ENCODE results near the gene OR2J1. TPM values are rescaled to one million over a fixed set of nuclear protein-coding genes. Genes with fewer than 3 reads are reported as not detected.
"Not testable (repeated sequence)": the region's sequence is repeated elsewhere in the genome, so short reads cannot be mapped to it uniquely, and the experiment has no call there.

Gene OR2J1
- total RNA-seq, result not detected in 2 replicates

GRCh38 chr6:29099190-29099589 lies at the start of gene OR2J1:
TSS of gene OR2J1 (plus strand) at chr6:29099490. CDS start at chr6:29100943, 1,453 bp downstream.
- no peak for DNase-seq (ENCODE audit: low read depth)

GRCh38 chr6:29051680-29052079 lies 47.6 kb upstream of the OR2J1 start:
- DNase-seq (ENCODE audit: low read depth), result no peak

- peak; percentile 18 for DNase-seq (ENCODE audit: low read depth)
Measured at GRCh38 chr6:29071831-29072723, 27.2 kb upstream of the OR2J1 start.

- DNase-seq (ENCODE audit: low read depth), result no peak
Measured at GRCh38 chr6:29079203-29079602, 20.1 kb upstream of the OR2J1 start.

GRCh38 chr6:29081312-29081711 lies 18.0 kb upstream of the OR2J1 start:
- DNase-seq (ENCODE audit: low read depth), result no peak

- DNase-seq (ENCODE audit: low read depth), result no peak
Measured at GRCh38 chr6:29082457-29082856, 16.8 kb upstream of the OR2J1 start.

GRCh38 chr6:29087213-29087612 lies 12.1 kb upstream of the OR2J1 start, which contains the start of gene OR2B3:
TSS of gene OR2B3 (minus strand) at chr6:29087313. CDS start at chr6:29087248, 65 bp downstream.
- no peak for DNase-seq (ENCODE audit: low read depth)

GRCh38 chr6:29092957-29093356 lies 6.3 kb upstream of the OR2J1 start:
- DNase-seq (ENCODE audit: low read depth), result no peak

GRCh38 chr6:29097803-29098202 lies 1.5 kb upstream of the OR2J1 start:
- no peak for DNase-seq (ENCODE audit: low read depth)

- DNase-seq (ENCODE audit: low read depth), result no peak
Measured at GRCh38 chr6:29107758-29108157, 8.5 kb downstream of the OR2J1 start, which contains the start of gene OR2J3. TSS of gene OR2J3 (plus strand) at chr6:29108058. CDS start at chr6:29111891, 3,833 bp downstream.

- DNase-seq (ENCODE audit: low read depth), result no peak
Measured at GRCh38 chr6:29112135-29112534, 12.8 kb downstream of the OR2J1 start.

GRCh38 chr6:29114964-29115363 lies 15.7 kb downstream of the OR2J1 start:
- not testable (repeated sequence) for DNase-seq (ENCODE audit: low read depth)

GRCh38 chr6:29129326-29130012 lies 30.2 kb downstream of the OR2J1 start:
- no peak for DNase-seq (ENCODE audit: low read depth)

- DNase-seq (ENCODE audit: low read depth), result no peak
Measured at GRCh38 chr6:29130644-29131043, 31.4 kb downstream of the OR2J1 start.

GRCh38 chr6:29131691-29132090 lies 32.4 kb downstream of the OR2J1 start:
- DNase-seq (ENCODE audit: low read depth), result no peak

GRCh38 chr6:29137724-29138123 lies 38.4 kb downstream of the OR2J1 start:
- no peak for DNase-seq (ENCODE audit: low read depth)

GRCh38 chr6:29141606-29142005 lies 42.3 kb downstream of the OR2J1 start:
- no peak for DNase-seq (ENCODE audit: low read depth)

GRCh38 chr6:29142309-29142708 lies 43.0 kb downstream of the OR2J1 start:
- DNase-seq (ENCODE audit: low read depth), result no peak

GRCh38 chr6:29146179-29146578 lies 46.9 kb downstream of the OR2J1 start:
- no peak for DNase-seq (ENCODE audit: low read depth)

- no peak for DNase-seq (ENCODE audit: low read depth)
Measured at GRCh38 chr6:29147074-29147473, 47.8 kb downstream of the OR2J1 start.

GRCh38 chr6:29149444-29149843 lies 50.2 kb downstream of the OR2J1 start:
- not testable (repeated sequence) for DNase-seq (ENCODE audit: low read depth)

Measured in renal cortical epithelial cell (primary cell).